LNCAP (cell line): Measurements from ENCODE around the gene TLR8.

ENCODE experiments used
- TF ChIP-seq, protein P1 (sequence below): fragments of 450-650 bp; IDR thresholded peaks from 2 replicates; pipeline ENCODE4 v1.5.1; 2017; ENCODE audit warnings: mild to moderate bottlenecking

TLR8 gene

GRCh38 chrX:12898073-12898472 lies 8.3 kb upstream of the TLR8 start:
- TF ChIP-seq, protein P1, sequence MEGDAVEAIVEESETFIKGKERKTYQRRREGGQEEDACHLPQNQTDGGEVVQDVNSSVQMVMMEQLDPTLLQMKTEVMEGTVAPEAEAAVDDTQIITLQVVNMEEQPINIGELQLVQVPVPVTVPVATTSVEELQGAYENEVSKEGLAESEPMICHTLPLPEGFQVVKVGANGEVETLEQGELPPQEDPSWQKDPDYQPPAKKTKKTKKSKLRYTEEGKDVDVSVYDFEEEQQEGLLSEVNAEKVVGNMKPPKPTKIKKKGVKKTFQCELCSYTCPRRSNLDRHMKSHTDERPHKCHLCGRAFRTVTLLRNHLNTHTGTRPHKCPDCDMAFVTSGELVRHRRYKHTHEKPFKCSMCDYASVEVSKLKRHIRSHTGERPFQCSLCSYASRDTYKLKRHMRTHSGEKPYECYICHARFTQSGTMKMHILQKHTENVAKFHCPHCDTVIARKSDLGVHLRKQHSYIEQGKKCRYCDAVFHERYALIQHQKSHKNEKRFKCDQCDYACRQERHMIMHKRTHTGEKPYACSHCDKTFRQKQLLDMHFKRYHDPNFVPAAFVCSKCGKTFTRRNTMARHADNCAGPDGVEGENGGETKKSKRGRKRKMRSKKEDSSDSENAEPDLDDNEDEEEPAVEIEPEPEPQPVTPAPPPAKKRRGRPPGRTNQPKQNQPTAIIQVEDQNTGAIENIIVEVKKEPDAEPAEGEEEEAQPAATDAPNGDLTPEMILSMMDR: no peak

- TF ChIP-seq, protein P1: no peak
Measured at GRCh38 chrX:12899506-12899905, 6.9 kb upstream of the TLR8 start.

DNA sequence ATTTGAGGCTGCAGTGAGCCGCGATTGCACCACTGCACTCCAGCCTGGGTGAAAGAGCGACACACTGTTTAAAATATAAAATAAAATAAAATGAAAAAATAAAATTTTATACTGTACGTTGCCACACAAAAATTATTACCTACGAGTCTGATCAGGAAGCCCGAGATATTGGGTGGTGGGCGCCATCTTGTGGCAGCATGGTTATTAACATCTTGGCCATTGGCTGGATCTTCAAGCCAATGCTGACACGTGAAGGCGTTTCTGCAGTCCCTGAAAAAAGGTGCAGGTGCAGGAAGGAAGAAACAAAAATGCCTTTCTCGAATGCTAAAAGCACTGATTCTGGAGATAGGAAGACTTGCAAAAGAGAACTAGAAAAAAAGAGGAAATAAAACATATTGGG lies 4.9 kb upstream of the TLR8 start:
- TF ChIP-seq, protein P1: peak; percentile 56

GRCh38 chrX:12903646-12904045 lies 2.8 kb upstream of the TLR8 start:
- TF ChIP-seq, protein P1: no peak

GRCh38 chrX:12910423-12911121 lies 4.2 kb downstream of the TLR8 start:
- TF ChIP-seq, protein P1: no peak

GRCh38 chrX:12911122-12911470 lies 4.7 kb downstream of the TLR8 start:
- TF ChIP-seq, protein P1: no peak

GRCh38 chrX:12912791-12913482 lies 6.5 kb downstream of the TLR8 start:
- TF ChIP-seq, protein P1: no peak
